LNCAP (cell line): ENCODE data around the gene TEPSIN.

Source experiments
- CTCF ChIP-seq: fragments of 450-650 bp; IDR thresholded peaks from 2 replicates; pipeline ENCODE4 v1.5.1; 2017; ENCODE audit warnings: mild to moderate bottlenecking

TEPSIN gene

GRCh38 chr17:81184555-81184954 is 54.3 kb downstream of the TEPSIN start:
- no peak for TF ChIP-seq CTCF

GRCh38 chr17:81183807-81184206 is 55.0 kb downstream of the TEPSIN start:
- TF ChIP-seq CTCF, result no peak

DNA sequence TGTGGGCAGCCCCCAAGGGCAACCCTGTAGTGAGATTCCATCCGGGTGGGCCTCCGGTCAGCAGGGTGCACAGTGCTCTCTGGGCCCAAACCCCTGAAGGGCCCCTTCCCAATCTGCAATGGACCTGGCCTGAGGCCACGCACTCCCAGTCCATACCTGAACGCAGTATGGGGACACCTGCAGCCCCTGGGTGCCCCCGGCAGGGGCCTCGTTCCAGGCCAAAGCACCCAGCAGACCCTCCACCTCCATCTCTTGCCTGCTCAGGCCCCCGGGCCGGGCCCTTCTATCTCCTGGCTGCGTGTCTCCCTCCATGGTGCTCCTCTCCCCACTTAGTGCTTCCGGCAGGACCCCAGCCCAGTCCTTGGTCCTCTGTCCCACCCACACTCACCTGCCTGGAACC is 55.5 kb downstream of the TEPSIN start:
- no peak for TF ChIP-seq CTCF

DNA sequence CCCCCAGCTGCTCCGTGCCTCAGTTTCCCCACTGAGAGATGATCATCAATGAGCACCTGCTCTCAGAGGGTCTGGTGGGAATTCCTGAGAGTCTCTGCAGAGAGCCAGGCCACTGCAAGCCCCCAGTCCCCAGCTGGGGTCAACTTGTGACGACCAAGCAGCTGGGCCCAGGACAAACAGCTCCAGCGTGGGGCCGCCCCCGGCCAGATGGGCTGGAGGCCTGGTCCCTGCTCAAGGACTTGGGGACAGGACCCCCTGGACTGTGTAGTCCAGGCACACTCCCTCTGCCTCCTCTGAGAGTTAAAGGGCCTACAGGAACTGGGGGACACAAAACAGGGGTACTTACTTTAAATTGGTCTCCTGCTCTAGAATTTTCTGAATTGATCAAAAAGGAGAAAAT is 56.3 kb downstream of the TEPSIN start:
- no peak for TF ChIP-seq CTCF

GRCh38 chr17:81181811-81182185 is 57.1 kb downstream of the TEPSIN start:
- TF ChIP-seq CTCF, result no peak

- no peak for TF ChIP-seq CTCF
These were observed 57.7 kb downstream of the TEPSIN start for GRCh38 chr17:81180836-81181810.

GRCh38 chr17:81179861-81180260 is 59.0 kb downstream of the TEPSIN start:
- no peak for TF ChIP-seq CTCF
